LNCAP (cell line): ENCODE results near the gene NCF2.

Experiments used
- CTCF ChIP-seq: fragments of 450-650 bp; IDR thresholded peaks from 2 replicates; pipeline ENCODE4 v1.5.1; 2017; ENCODE audit warnings: mild to moderate bottlenecking

Gene NCF2

GRCh38 chr1:183598386-183598785, 8.1 kb upstream of the NCF2 start:
- no peak for TF ChIP-seq CTCF

GRCh38 chr1:183597656-183598347, 7.5 kb upstream of the NCF2 start:
- no peak for TF ChIP-seq CTCF

- no peak for TF ChIP-seq CTCF
Observed at GRCh38 chr1:183596500-183596899, 6.2 kb upstream of the NCF2 start.

- no peak for TF ChIP-seq CTCF
Observed at GRCh38 chr1:183595537-183595936, 5.3 kb upstream of the NCF2 start.

- no peak for TF ChIP-seq CTCF
Observed at GRCh38 chr1:183593356-183593755, 3.1 kb upstream of the NCF2 start.

- TF ChIP-seq CTCF, result no peak
Observed at GRCh38 chr1:183592733-183593132, 2.5 kb upstream of the NCF2 start.

GRCh38 chr1:183589874-183590243, 400 bp downstream of the NCF2 start:
- no peak for TF ChIP-seq CTCF

- TF ChIP-seq CTCF, result no peak
Observed at GRCh38 chr1:183589384-183589783, 875 bp downstream of the NCF2 start.
